Measurements from ENCODE around the gene SRA1.

SRA1 gene

GRCh38 chr5:140553657-140554056, 3.6 kb downstream of the SRA1 start:
- Histone ChIP-seq H2AK5ac (ENCODE audit: low read length, severe bottlenecking) (no peak overlapping the region), H3K4me1 (ENCODE audit: control insufficient read depth, insufficient read depth, low read depth, low read length) (peaks cover 15% of the 10 kb centered on the region), H2AFZ (ENCODE audit: low read depth, low read length) (no peak overlapping the region), H3K4me2 (ENCODE audit: low read length, poor library complexity, severe bottlenecking) (no peak overlapping the region), H3K36me3 (ENCODE audit: control insufficient read depth in 1 of 2, insufficient read depth in 2 of 2, low read depth in 1 of 2, low read length in 2 of 2) (peaks cover 30 to 56% of the 10 kb centered on the region in 2 experiments), H3K4ac (ENCODE audit: low read depth in 1 of 2, low read length in 2 of 2) (no peak overlapping the region), H3K79me1 (replicated peaks; ENCODE audit: low read length, poor library complexity, severe bottlenecking) (peaks cover 19% of the 10 kb centered on the region), H2BK120ac (ENCODE audit: low read depth, low read length) (no peak overlapping the region), H4K91ac (ENCODE audit: low read length) (no peak overlapping the region), H2BK5ac (ENCODE audit: low read depth, low read length, poor library complexity, severe bottlenecking) (no peak overlapping the region), H3K27me3 (ENCODE audit: control insufficient read depth in 1 of 2, insufficient read depth in 1 of 2, low read length in 2 of 2) (no peaks in the 10 kb centered on the region), H4K8ac (ENCODE audit: low read length) (no peak overlapping the region), H3K4me3 (ENCODE audit: insufficient read depth in 1 of 2, low read depth in 1 of 2, low read length in 2 of 2) (peak overlapping the region in 1 of 2 experiments; percentile 4), H3K23ac (ENCODE audit: low read length in 2 of 2) (no peak overlapping the region), H3K18ac (ENCODE audit: low read depth in 1 of 2, low read length in 2 of 2) (no peak overlapping the region), H2BK12ac (ENCODE audit: low read length in 2 of 2) (no peak overlapping the region), H3K9ac (ENCODE audit: low read length) (peak overlapping the region; percentile 28), H2BK15ac (ENCODE audit: low read depth, poor library complexity, severe bottlenecking) (no peak overlapping the region), H3K9me3 (ENCODE audit: control insufficient read depth, low read length) (no peaks in the 10 kb centered on the region), H3K27ac (ENCODE audit: low read length, poor library complexity, severe bottlenecking) (no peak overlapping the region), H3K14ac (ENCODE audit: low read length in 2 of 2) (no peak overlapping the region)
- DNase-seq: peak; percentile 44
- WGBS: 80% methylated on average over 2 of the region's 2 CpGs

GRCh38 chr5:140551872-140552271, 5.4 kb downstream of the SRA1 start:
- no peak overlapping the region for H3K27ac ChIP-seq (ENCODE audit: low read length, poor library complexity, severe bottlenecking)
- H3K14ac ChIP-seq (ENCODE audit: low read length in 2 of 2): no peak overlapping the region
- H3K4me3 ChIP-seq (ENCODE audit: insufficient read depth in 1 of 2, low read depth in 1 of 2, low read length in 2 of 2): no peak overlapping the region
- H3K4me2 ChIP-seq (ENCODE audit: low read length, poor library complexity, severe bottlenecking): no peak overlapping the region
- no peak overlapping the region for H2BK15ac ChIP-seq (ENCODE audit: low read depth, poor library complexity, severe bottlenecking)
- no peaks in the 10 kb centered on the region for H3K27me3 ChIP-seq (ENCODE audit: control insufficient read depth in 1 of 2, insufficient read depth in 1 of 2, low read length in 2 of 2)
- peaks cover 27 to 50% of the 10 kb centered on the region in 2 experiments for H3K36me3 ChIP-seq (ENCODE audit: control insufficient read depth in 1 of 2, insufficient read depth in 2 of 2, low read depth in 1 of 2, low read length in 2 of 2)
- H3K9me3 ChIP-seq (ENCODE audit: control insufficient read depth, low read length): no peaks in the 10 kb centered on the region
- H4K8ac ChIP-seq (ENCODE audit: low read length): no peak overlapping the region
- no peak overlapping the region for H2BK12ac ChIP-seq (ENCODE audit: low read length in 2 of 2)
- H3K4me1 ChIP-seq (ENCODE audit: control insufficient read depth, insufficient read depth, low read depth, low read length): peaks cover 28% of the 10 kb centered on the region
- H3K23ac ChIP-seq (ENCODE audit: low read length in 2 of 2): no peak overlapping the region
- H3K4ac ChIP-seq (ENCODE audit: low read depth in 1 of 2, low read length in 2 of 2): no peak overlapping the region
- H3K9ac ChIP-seq (ENCODE audit: low read length): no peak overlapping the region
- H4K91ac ChIP-seq (ENCODE audit: low read length): no peak overlapping the region
- WGBS: 100% methylated on average over 3 of the region's 4 CpGs
- no peak overlapping the region for H2BK5ac ChIP-seq (ENCODE audit: low read depth, low read length, poor library complexity, severe bottlenecking)
- H2AK5ac ChIP-seq (ENCODE audit: low read length, severe bottlenecking): no peak overlapping the region
- H3K18ac ChIP-seq (ENCODE audit: low read depth in 1 of 2, low read length in 2 of 2): no peak overlapping the region
- no peak overlapping the region for H2BK120ac ChIP-seq (ENCODE audit: low read depth, low read length)
- no peak overlapping the region for H2AFZ ChIP-seq (ENCODE audit: low read depth, low read length)
- H3K79me1 ChIP-seq (replicated peaks; ENCODE audit: low read length, poor library complexity, severe bottlenecking): peaks cover 21% of the 10 kb centered on the region
- no peak for DNase-seq

- Histone ChIP-seq H3K4ac (ENCODE audit: low read depth in 1 of 2, low read length in 2 of 2) (no peak overlapping the region), H2AK5ac (ENCODE audit: low read length, severe bottlenecking) (no peak overlapping the region), H2BK15ac (ENCODE audit: low read depth, poor library complexity, severe bottlenecking) (no peak overlapping the region), H3K4me3 (ENCODE audit: insufficient read depth in 1 of 2, low read depth in 1 of 2, low read length in 2 of 2) (no peak overlapping the region), H3K23ac (ENCODE audit: low read length in 2 of 2) (no peak overlapping the region), H3K4me2 (ENCODE audit: low read length, poor library complexity, severe bottlenecking) (no peak overlapping the region), H2AFZ (ENCODE audit: low read depth, low read length) (no peak overlapping the region), H3K9me3 (ENCODE audit: control insufficient read depth, low read length) (no peaks in the 10 kb centered on the region), H2BK5ac (ENCODE audit: low read depth, low read length, poor library complexity, severe bottlenecking) (no peak overlapping the region), H3K27me3 (ENCODE audit: control insufficient read depth in 1 of 2, insufficient read depth in 1 of 2, low read length in 2 of 2) (no peaks in the 10 kb centered on the region), H3K18ac (ENCODE audit: low read depth in 1 of 2, low read length in 2 of 2) (no peak overlapping the region), H3K14ac (ENCODE audit: low read length in 2 of 2) (no peak overlapping the region), H3K27ac (ENCODE audit: low read length, poor library complexity, severe bottlenecking) (no peak overlapping the region), H4K91ac (ENCODE audit: low read length) (no peak overlapping the region), H2BK12ac (ENCODE audit: low read length in 2 of 2) (no peak overlapping the region), H2BK120ac (ENCODE audit: low read depth, low read length) (no peak overlapping the region), H3K9ac (ENCODE audit: low read length) (peak overlapping the region; percentile 95), H3K4me1 (ENCODE audit: control insufficient read depth, insufficient read depth, low read depth, low read length) (peaks cover 28% of the 10 kb centered on the region), H3K79me1 (replicated peaks; ENCODE audit: low read length, poor library complexity, severe bottlenecking) (peaks cover 24% of the 10 kb centered on the region), H3K36me3 (ENCODE audit: control insufficient read depth in 1 of 2, insufficient read depth in 2 of 2, low read depth in 1 of 2, low read length in 2 of 2) (peaks cover 27 to 50% of the 10 kb centered on the region in 2 experiments), H4K8ac (ENCODE audit: low read length) (no peak overlapping the region)
- WGBS: 96% methylated on average over 9 of the region's 11 CpGs
- DNase-seq: no peak
Observed at GRCh38 chr5:140550147-140551079, 6.9 kb downstream of the SRA1 start.

GRCh38 chr5:140549237-140550144, 7.8 kb downstream of the SRA1 start:
- H2BK5ac ChIP-seq (ENCODE audit: low read depth, low read length, poor library complexity, severe bottlenecking): no peak overlapping the region
- H3K18ac ChIP-seq (ENCODE audit: low read depth in 1 of 2, low read length in 2 of 2): peak overlapping the region in 1 of 2 experiments; percentile 6
- peak overlapping the region; percentile 60 for H2BK15ac ChIP-seq (ENCODE audit: low read depth, poor library complexity, severe bottlenecking)
- DNase-seq: peak; percentile 75
- 67% methylated on average over 2 of the region's 3 CpGs for WGBS
- H3K79me1 ChIP-seq (replicated peaks; ENCODE audit: low read length, poor library complexity, severe bottlenecking): peaks cover 25% of the 10 kb centered on the region
- H3K9ac ChIP-seq (ENCODE audit: low read length): peak overlapping the region; percentile 95
- H3K36me3 ChIP-seq (ENCODE audit: control insufficient read depth in 1 of 2, insufficient read depth in 2 of 2, low read depth in 1 of 2, low read length in 2 of 2): peaks cover 27 to 56% of the 10 kb centered on the region in 2 experiments
- no peak overlapping the region for H3K14ac ChIP-seq (ENCODE audit: low read length in 2 of 2)
- no peak overlapping the region for H2BK120ac ChIP-seq (ENCODE audit: low read depth, low read length)
- H2AK5ac ChIP-seq (ENCODE audit: low read length, severe bottlenecking): no peak overlapping the region
- H2AFZ ChIP-seq (ENCODE audit: low read depth, low read length): no peak overlapping the region
- no peaks in the 10 kb centered on the region for H3K27me3 ChIP-seq (ENCODE audit: control insufficient read depth in 1 of 2, insufficient read depth in 1 of 2, low read length in 2 of 2)
- peaks cover 26% of the 10 kb centered on the region for H3K4me1 ChIP-seq (ENCODE audit: control insufficient read depth, insufficient read depth, low read depth, low read length)
- H3K4me3 ChIP-seq (ENCODE audit: insufficient read depth in 1 of 2, low read depth in 1 of 2, low read length in 2 of 2): no peak overlapping the region
- H3K23ac ChIP-seq (ENCODE audit: low read length in 2 of 2): no peak overlapping the region
- no peak overlapping the region for H4K91ac ChIP-seq (ENCODE audit: low read length)
- H3K27ac ChIP-seq (ENCODE audit: low read length, poor library complexity, severe bottlenecking): no peak overlapping the region
- H3K4ac ChIP-seq (ENCODE audit: low read depth in 1 of 2, low read length in 2 of 2): peak overlapping the region in 1 of 2 experiments; percentile 13
- H3K4me2 ChIP-seq (ENCODE audit: low read length, poor library complexity, severe bottlenecking): no peak overlapping the region
- H4K8ac ChIP-seq (ENCODE audit: low read length): no peak overlapping the region
- H3K9me3 ChIP-seq (ENCODE audit: control insufficient read depth, low read length): no peaks in the 10 kb centered on the region
- H2BK12ac ChIP-seq (ENCODE audit: low read length in 2 of 2): no peak overlapping the region
